ENCODE data around the gene PHF11. TPM values are rescaled to one million over a fixed set of nuclear protein-coding genes. Genes with fewer than 3 reads are reported as not detected.

Gene PHF11
- total and polyA plus RNA-seq, 2 of the 13 experiments (the other 11 are each of a cell fraction or from before 2014, with no cell fraction given) = 15.8 to 22.0 TPM

DNA sequence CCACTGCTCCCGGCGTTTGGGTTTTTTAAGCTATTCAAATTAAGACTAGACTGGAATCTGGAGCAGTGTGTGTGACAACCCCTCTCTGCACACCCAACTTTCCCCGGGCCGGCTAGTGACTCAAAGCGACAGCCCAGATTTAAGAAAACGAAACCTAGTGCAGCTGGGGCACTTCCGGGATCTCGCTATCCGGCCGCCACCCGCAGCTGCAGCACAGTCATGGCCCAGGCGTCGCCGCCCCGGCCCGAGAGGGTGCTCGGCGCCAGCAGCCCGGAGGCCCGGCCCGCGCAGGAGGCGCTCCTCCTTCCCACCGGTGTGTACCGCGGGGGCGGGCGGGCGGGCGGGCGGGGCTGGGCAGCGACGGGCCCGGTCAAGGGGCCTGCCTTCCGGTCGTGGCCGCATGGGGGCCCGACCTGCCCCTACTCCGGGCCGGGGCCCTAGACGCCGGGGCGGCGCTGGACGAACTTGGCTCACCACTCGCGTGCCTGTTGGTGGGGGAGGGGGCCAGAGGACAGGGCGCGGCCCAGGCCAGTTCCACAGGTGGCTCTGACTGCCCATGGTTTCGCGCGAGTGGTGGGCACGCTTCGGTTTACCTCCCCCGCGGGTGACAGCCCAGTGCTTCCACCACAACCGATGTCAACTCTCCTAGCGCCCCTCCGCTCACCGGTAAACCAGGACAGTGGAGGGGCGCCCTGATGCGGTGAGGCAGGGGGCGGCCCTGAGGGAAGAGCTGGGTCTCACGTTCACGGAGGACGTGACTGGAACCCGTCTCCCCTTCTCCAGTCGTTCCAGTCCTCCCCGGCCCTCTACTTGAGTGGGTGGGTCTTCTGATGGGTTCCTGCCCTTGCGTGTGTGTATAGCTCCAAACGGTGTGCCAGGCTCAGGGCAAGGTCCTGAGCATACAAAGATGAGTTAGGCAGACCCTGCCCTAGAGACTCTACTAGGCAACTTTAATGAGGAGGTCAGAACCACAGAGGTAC is at the start of gene PHF11 (continued):
- TF ChIP-seq, protein P1, sequence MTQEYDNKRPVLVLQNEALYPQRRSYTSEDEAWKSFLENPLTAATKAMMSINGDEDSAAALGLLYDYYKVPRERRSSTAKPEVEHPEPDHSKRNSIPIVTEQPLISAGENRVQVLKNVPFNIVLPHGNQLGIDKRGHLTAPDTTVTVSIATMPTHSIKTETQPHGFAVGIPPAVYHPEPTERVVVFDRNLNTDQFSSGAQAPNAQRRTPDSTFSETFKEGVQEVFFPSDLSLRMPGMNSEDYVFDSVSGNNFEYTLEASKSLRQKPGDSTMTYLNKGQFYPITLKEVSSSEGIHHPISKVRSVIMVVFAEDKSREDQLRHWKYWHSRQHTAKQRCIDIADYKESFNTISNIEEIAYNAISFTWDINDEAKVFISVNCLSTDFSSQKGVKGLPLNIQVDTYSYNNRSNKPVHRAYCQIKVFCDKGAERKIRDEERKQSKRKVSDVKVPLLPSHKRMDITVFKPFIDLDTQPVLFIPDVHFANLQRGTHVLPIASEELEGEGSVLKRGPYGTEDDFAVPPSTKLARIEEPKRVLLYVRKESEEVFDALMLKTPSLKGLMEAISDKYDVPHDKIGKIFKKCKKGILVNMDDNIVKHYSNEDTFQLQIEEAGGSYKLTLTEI (CRISPR knock-in tag; conservative IDR thresholded peaks at IDR 0.05) = no peak
- TF ChIP-seq, protein P2, sequence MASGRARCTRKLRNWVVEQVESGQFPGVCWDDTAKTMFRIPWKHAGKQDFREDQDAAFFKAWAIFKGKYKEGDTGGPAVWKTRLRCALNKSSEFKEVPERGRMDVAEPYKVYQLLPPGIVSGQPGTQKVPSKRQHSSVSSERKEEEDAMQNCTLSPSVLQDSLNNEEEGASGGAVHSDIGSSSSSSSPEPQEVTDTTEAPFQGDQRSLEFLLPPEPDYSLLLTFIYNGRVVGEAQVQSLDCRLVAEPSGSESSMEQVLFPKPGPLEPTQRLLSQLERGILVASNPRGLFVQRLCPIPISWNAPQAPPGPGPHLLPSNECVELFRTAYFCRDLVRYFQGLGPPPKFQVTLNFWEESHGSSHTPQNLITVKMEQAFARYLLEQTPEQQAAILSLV (CRISPR knock-in tag; IDR thresholded peaks at IDR 0.05; ENCODE audit: borderline replicate concordance) = no peak; the same call in 1 of the 2 replicates
- TF ChIP-seq, protein P3, sequence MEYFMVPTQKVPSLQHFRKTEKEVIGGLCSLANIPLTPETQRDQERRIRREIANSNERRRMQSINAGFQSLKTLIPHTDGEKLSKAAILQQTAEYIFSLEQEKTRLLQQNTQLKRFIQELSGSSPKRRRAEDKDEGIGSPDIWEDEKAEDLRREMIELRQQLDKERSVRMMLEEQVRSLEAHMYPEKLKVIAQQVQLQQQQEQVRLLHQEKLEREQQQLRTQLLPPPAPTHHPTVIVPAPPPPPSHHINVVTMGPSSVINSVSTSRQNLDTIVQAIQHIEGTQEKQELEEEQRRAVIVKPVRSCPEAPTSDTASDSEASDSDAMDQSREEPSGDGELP (IDR thresholded peaks at IDR 0.05; ENCODE audit: borderline replicate concordance, low read depth) = 0 out of 2 replicates have a peak, but pooled peaks have one; percentile 4
- TF ChIP-seq RAD21 (CRISPR knock-in tag; IDR thresholded peaks at IDR 0.05) (peak; percentile 35; the same call in 1 of the 2 replicates), ELF1 (CRISPR knock-in tag; IDR thresholded peaks at IDR 0.05) (peak; percentile 88), TARDBP (CRISPR knock-in tag; IDR thresholded peaks at IDR 0.05) (peak; percentile 57; the same call in 1 of the 2 replicates), ZKSCAN8 (CRISPR knock-in tag; IDR thresholded peaks at IDR 0.05; ENCODE audit: borderline replicate concordance) (no peak), ZNF124 (CRISPR knock-in tag; IDR thresholded peaks at IDR 0.05) (no peak), REL (CRISPR knock-in tag; conservative IDR thresholded peaks at IDR 0.05) (no peak)
- TF ChIP-seq, protein P4, sequence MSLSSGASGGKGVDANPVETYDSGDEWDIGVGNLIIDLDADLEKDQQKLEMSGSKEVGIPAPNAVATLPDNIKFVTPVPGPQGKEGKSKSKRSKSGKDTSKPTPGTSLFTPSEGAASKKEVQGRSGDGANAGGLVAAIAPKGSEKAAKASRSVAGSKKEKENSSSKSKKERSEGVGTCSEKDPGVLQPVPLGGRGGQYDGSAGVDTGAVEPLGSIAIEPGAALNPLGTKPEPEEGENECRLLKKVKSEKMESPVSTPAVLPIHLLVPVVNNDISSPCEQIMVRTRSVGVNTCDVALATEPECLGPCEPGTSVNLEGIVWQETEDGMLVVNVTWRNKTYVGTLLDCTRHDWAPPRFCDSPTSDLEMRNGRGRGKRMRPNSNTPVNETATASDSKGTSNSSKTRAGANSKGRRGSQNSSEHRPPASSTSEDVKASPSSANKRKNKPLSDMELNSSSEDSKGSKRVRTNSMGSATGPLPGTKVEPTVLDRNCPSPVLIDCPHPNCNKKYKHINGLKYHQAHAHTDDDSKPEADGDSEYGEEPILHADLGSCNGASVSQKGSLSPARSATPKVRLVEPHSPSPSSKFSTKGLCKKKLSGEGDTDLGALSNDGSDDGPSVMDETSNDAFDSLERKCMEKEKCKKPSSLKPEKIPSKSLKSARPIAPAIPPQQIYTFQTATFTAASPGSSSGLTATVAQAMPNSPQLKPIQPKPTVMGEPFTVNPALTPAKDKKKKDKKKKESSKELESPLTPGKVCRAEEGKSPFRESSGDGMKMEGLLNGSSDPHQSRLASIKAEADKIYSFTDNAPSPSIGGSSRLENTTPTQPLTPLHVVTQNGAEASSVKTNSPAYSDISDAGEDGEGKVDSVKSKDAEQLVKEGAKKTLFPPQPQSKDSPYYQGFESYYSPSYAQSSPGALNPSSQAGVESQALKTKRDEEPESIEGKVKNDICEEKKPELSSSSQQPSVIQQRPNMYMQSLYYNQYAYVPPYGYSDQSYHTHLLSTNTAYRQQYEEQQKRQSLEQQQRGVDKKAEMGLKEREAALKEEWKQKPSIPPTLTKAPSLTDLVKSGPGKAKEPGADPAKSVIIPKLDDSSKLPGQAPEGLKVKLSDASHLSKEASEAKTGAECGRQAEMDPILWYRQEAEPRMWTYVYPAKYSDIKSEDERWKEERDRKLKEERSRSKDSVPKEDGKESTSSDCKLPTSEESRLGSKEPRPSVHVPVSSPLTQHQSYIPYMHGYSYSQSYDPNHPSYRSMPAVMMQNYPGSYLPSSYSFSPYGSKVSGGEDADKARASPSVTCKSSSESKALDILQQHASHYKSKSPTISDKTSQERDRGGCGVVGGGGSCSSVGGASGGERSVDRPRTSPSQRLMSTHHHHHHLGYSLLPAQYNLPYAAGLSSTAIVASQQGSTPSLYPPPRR (CRISPR knock-in tag; IDR thresholded peaks at IDR 0.05; ENCODE audit: borderline replicate concordance) = no peak
- TF ChIP-seq, protein P5, sequence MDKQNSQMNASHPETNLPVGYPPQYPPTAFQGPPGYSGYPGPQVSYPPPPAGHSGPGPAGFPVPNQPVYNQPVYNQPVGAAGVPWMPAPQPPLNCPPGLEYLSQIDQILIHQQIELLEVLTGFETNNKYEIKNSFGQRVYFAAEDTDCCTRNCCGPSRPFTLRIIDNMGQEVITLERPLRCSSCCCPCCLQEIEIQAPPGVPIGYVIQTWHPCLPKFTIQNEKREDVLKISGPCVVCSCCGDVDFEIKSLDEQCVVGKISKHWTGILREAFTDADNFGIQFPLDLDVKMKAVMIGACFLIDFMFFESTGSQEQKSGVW (CRISPR knock-in tag; IDR thresholded peaks at IDR 0.05; ENCODE audit: borderline replicate concordance) = no peak
- TF ChIP-seq, protein P6, sequence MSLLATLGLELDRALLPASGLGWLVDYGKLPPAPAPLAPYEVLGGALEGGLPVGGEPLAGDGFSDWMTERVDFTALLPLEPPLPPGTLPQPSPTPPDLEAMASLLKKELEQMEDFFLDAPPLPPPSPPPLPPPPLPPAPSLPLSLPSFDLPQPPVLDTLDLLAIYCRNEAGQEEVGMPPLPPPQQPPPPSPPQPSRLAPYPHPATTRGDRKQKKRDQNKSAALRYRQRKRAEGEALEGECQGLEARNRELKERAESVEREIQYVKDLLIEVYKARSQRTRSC (CRISPR knock-in tag; IDR thresholded peaks at IDR 0.05; ENCODE audit: low read depth) = no peak

All from HepG2 (cell line).